ENCODE results near the gene SHISAL1.

SHISAL1 gene

DNA sequence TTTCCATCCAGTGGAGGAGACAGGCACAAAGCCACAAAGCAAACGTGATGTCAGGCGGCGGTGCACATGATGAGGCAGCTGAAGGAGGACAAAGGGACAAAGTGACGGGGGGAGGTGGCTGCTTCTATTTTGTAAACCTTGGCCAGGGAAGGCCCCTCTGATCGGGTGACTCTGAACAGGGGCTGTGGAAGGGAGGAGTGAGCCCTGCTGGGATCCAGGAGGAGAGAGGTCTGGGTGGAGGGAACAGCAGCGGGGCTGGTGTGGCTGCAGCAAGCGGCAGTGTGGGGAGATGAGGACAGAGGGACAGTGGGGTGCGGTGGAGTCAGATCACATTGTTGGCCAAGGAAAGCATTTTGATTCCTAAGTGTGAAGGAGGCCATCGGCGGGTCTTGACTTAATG lies 36.7 kb downstream of the SHISAL1 start:
- no peak for DNase-seq

DNA sequence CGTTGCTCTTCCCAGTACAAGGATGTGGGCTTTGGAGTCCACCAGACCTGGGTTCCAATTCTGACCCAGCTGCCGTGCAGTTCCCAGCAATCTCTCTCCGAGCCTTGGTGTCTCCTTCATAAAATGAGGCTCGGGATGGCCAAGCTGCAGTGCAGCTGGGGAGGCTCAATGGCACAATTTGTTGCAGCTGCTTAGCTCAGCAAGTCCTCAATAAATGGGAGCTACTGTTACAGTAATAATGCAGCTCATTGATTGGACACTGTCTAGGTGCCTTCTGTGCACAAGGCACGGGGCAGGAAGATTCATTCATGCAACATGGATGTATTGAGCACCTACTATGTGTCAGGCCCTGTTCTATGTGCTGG lies 37.1 kb downstream of the SHISAL1 start:
- no peak for DNase-seq

DNA sequence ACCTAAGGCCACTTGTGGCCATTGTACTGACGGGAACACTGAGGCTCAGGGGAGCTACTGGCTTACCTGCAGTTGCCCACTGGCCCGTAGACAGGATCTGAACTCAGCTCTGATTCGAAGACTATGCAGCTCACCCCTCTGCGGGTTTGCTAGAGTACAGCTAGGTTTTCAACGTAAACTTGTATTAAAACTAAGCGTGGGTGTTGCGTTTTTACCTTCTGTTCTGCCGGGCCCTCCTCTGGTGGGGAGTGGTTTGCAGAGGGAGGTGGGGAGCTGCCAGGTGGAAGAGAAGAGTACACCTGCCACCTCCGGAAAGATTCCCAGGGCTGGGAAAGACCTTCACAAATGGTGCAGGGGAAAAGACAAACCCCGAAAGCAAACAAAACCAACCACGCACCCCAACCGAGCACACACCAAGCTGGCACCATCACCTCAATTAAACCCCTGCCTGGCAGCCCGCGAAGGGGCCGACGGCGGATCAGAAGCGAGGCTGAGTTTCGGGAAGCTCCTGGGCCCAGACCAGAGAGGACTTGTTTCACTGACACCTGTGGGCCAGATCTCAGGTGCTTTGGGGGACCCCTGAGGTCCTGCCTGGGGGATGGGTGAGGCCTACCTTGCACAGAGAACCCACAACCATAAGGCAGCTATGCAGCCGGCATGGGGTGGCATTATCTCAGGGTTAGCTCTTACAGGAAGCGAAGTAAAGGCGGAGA lies 37.7 kb downstream of the SHISAL1 start:
- DNase-seq: no peak

DNA sequence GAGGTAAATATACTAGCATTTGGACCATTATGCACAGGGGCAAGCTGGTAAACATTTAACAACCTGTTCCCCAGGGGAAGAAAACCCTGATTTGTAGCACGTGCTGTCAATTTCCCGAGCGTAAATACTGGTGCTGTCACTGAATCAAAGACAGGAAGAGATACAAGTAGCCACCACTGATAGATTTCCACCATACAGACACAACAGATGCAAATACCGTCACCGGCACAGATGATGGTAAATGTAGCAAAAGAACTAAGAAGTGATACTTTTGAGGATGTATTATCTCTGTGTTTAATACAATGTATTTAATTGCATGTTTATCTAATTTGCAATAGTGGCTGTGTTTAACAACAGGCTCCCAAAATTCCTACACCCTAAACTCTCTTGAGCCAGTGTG lies 39.6 kb downstream of the SHISAL1 start:
- no peak for DNase-seq

DNA sequence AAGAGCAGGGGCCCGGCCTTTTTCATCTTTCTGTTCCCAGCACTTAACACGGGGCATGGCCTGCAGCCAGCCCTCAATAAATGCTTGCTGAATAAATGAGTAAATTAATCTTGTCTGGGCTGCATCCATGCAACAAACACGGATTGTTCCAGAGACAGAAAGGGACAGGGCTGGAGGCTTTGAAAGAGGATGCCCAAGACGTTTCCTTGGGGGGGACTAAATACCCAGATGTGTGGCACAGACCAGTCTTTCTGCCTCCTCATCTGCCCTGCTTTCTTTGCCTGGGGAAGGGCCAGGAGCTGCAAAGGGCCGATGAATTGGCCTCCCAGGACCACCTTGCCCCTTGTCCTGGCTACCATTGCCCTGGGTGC lies 40.4 kb downstream of the SHISAL1 start:
- DNase-seq: no peak

DNA sequence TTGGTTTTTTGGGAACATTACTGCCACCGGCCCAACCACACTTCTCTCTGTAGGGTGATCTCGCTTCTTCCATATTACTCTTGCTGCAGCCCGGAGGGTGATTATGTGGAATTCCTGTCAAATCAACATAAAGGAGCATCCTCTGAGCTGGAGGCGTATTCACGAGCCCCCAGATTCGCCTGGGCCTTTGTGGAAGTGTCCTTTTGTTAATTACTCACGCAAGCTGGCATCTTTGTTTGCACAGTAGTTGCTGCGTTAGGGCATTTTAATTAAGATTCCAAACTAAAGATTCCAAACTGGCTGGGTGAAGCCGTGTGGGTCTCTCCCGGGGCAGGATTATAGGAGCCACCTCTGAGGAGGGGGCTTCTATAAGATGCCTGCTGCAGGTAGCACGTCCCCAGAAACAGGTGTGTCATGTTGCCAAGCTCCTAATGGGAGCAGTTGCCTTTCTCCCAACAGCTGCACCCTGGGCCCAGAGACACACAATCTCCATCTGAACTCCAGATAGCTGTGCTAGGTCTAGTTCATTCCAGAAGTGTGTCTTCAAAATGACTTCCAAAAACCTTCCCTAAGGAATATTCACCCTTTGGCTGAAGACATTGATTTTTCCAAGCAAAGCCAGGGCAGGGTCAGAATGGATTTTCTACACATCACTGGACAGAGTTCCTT lies 40.9 kb downstream of the SHISAL1 start:
- no peak for DNase-seq

DNA sequence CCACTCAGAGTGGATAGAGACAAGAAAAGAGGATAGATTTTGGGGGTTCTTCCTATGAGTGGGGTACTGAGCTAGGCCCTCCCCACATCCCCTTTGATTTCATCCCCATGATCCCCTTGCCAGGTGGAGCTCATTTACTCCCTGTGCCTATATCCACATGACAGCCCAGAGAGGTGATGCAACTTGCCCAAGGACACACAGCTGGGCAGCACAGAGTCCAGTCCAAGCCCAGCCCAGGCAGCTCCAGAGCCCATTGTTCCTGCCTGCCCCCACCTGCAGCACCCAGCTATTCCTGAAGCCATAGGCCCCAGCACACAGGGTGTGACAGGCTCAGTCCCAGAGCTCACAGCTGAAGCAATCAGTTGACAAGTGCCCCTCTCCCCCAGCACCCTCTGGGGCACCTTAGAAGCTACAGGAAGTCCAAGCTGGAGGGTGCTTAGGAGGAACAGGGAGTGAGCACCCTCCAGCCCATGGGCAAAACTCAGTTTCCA lies 41.7 kb downstream of the SHISAL1 start:
- DNase-seq: no peak

DNA sequence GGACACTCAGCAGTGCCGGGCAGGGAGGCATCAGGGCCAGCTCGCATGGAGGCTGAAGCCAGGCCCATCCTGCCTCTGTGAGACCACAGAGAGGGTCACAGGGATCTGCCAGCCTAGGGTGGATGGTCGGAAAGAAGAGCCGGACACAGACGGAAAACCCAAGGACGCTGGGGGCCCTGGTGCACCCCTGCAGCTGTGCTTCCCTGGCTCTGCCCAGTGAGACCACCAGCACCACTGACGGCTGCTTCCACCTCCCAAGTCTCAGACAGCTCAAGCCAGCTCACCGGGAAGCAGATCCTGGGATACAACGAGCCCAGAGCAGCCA lies 42.2 kb downstream of the SHISAL1 start:
- no peak for DNase-seq

DNA sequence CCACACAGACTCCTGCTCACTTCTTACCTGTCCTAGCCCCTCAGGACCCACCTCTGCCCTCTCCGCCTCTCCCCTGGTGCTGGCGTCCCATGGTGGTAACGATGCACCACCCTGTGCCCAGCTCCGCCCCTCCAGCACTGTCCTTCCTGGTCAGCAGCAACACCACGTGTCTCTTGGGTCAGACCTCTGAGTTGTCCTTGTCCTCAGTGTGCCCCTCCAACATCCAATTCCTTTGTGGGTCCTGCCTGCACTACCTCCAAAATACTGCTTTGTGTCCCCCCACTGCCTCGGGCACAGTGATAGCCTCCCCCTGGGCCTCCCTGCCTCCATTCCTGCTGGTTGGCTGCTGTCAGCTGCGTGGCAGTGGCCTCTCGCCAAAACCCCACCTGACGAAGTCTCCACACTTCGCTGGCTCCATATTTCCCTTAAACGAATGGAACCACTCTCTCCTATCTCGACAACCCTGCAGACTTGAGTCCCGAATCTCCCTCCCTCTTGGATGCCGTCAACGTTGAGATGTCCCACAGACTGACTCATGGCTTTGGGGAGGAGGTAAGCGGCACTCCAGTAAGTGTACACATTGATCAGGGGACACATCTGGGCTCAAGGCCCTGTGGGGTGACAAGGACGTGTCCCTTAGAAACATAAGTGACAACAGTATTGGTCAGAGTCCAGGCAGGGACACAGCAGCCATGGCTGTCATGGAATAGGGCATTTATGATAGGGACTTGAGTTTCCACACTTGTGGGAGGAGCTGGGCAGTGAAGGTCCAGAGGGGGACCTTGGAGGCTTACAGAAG lies 42.8 kb downstream of the SHISAL1 start:
- no peak for DNase-seq

DNA sequence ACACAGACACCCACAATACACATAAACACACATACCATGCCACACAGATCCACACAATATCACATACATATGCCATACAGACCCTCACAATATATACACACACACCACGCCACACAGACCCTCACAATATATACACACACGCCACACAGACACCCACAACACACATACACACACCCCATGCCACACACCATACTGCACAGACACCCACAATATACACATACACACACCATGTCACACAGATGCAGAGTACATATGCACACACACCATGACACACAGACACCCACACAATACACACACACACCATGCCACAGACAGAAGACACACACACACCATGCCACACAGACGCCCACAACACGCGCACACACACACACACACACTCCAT lies 43.6 kb downstream of the SHISAL1 start:
- no peak for DNase-seq

DNA sequence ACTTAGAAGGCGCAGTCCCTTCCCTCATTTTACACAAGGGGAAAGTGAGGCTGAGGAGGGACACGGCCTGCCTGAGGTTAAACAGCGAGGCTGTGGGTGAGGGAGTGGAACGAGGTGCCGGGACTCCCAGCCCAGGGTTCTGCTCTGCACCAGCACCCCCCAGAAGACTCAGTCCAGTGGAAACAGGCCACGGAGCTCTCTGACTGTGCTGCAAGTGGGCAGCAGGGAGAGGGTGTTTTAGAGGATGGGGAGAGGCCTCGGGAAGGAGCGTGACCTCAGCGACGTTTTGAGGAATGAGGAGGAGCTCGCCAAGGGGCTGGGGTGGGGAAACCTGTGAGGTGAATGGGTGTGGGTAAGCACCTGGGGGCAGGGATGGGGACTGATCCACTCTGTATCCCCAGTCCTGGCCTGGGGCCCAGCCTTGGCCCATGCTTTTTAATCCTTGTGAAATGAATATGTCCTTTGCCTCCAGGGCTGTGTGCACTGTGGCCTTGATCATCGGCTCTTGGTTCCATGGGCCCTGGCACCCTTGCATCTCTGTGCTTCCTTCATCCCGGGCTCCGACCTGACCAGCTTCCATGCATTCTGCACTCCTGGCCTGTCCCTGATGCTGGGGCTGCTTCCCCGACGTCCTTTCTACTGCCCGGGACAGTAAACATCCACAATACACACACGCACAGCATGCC lies 44.2 kb downstream of the SHISAL1 start:
- no peak for DNase-seq

DNA sequence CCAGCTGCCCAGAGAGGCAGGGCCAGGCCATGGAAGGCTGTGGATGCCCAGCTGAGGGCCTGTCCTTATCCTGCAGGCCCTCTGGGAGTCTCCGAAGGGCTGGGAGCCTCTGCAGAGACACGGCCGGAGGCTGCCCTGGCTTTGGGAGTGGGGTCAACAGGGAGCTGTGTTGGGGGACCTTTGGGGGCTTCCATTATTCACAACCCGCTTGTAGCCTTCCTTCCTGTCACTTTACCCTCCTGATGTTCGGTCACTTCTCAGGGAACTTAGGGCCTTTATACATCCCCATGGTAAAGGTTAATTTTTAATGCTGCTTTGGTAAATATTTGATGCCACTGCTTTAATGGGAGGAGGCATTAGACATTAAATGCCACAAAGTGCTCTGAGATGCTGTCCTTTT lies 44.9 kb downstream of the SHISAL1 start:
- no peak for DNase-seq

DNA sequence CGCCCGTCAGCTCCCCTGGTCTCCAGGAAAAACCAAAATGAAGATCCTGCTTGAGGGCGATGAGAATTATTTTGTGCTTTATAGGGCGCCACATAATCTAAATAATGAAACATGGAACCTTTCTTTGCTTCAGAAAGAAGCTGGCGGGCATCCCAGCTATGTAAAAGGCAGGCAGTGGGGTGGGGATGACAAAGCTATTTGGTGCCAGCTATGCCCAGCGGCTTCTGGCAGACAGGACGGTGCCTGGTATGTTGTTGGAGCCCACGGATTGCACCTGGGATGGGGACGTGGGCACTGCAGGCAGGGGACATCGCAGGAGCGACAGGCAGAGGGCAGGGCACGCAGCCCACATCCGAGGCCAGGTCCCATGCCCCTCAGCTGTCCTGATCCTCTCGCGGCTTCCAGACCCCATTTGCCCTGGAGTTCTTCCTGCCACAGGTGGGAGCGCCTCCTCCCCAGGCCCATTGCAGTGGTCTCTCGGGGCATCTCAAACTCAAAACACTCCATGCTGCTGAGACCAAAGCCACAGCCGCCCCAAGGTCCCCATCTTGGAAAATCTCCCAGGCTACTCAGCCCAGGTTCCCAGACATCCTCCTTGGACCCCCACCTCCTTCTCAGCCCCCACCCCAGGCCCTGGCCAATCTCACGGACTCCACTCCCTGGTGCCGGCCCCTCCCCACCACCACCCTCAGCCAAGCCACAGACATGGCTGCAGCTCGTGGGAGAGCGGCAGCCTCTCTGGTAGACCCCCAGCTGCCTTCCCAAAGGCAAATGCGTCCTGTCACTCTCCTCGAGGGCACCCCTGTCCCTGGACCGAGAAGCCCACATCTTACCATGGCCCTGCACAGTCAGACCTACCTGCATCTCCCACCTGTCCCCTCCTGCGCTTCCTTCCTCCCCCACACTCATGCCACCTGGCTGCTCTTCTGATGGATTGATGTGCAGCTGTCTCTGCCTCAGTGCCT lies 45.7 kb downstream of the SHISAL1 start:
- DNase-seq: no peak

DNA sequence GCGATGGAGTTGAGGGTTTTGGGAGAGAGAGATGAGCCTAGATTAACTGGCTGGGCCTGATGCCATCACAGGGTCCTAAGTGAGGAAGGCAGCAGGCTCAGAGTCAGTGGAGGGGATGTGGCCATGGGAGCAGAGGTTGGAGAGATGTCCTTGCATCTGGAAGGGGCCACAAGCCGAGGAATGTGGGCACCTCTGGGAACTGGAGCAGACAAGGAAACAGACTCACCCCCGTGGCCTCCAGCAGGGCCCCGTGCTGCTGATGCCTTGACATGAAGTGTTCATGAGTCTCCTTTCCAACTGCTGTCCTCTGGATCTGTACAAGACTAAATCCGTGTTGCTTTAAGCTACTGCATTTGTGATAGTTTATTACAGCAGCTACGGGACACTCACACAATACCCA lies 49.2 kb downstream of the SHISAL1 start:
- no peak for DNase-seq

DNA sequence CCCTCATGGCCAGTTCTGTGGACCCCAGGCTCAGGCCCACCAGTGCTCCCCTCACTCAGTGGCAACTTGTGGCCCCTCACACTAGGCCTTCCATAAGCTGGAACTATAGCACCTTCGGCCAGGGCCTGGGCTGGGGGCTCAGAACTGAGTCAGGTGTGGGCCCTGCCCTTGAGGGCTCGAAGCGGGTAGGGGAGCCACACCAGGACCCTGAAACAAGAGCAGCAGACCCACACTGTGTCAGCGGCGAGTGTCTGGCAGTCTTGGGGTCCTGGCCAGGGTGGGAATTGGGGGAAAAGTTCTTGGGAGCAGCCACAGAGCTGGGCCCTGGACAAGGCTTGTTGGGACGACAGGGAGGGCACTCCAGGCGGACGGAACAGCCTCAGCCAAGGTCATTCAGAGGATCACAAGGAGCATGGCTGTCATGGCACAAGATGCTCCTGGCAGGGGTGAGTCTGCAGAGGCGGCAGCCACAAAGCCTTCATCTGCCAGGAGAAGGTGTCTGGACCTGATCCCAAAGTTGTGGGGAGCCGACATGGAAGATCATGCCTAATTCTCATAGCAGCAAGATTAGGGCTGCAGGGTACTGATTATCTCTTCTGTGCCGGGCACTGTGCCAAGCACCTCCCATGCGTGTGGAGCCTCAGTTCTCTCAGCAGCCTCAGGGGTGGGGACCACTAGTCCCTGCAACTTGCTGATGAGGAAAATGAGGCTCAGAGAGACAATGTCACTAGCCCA lies 50.7 kb downstream of the SHISAL1 start:
- no peak for DNase-seq

DNA sequence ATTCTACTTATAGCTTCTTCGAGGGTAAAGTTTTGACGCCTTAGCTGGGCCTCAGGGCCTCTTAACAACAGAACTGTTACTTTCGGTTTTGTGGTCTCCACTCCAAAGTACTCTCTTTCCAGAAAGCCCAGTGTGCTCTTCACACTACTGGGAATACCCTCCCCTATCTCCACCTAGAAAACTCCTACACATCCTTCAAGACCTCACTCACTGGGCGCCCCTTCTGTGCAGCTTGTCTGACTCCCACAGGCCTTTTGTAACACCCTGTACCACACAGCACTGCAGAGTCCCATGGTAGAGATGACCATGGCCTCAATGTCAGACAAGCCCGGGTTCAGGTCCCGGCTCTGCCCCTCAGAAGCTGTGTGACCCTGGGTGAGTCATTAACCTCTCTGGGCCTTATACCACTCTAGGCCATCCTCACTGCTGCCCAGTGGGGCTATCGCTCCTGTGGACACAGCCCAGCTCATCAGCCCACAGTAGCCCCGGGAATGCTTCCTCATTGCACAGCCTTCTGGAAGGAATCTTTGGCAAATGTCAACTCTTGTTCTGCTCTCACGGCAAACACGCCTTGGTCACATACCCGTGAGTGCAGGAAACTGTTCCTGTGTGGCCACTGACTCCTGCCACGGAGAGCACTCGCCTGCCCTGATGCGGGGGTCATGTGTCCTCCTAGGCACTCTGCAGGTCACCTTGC lies 51.4 kb downstream of the SHISAL1 start:
- no peak for DNase-seq

DNA sequence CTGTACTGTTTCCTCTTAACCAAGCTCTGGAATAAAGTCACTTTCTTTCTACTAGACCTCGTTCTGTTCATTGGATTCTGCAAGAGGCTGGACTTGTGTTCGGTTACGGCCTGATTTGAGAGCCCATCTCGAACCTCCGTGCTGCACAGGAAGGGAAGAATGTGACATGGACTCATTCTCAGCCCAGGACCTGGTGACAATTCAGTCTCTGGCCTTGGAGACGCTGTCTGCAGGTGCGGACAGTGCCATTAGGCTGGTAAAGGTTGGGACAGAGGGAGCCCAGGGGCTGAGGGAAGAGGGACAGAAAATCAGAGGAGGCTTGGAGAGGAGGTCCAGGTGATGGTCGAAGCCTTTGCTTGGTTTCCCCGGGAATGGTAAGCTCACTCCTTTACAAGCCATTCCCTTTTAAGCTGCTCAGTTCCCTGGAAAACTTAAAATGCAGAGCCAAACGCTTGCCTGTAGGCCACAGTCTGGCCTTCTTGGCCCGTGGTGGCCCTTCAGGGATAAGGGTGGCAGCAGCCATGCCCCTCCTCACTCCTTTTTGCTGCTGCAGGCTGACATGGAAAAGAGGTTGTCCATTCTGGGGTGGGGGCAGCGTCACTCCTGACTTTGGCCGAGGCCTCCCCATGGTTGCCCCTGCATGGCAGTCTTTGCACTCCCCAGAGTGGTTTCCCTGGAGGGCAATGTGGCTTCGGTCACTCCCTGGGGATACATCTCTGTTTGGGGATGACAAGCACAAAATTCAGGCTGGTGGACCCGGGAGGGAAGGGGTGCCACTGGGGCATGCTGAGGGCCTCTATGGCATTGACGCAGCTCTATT lies 52.3 kb downstream of the SHISAL1 start:
- no peak for DNase-seq

DNA sequence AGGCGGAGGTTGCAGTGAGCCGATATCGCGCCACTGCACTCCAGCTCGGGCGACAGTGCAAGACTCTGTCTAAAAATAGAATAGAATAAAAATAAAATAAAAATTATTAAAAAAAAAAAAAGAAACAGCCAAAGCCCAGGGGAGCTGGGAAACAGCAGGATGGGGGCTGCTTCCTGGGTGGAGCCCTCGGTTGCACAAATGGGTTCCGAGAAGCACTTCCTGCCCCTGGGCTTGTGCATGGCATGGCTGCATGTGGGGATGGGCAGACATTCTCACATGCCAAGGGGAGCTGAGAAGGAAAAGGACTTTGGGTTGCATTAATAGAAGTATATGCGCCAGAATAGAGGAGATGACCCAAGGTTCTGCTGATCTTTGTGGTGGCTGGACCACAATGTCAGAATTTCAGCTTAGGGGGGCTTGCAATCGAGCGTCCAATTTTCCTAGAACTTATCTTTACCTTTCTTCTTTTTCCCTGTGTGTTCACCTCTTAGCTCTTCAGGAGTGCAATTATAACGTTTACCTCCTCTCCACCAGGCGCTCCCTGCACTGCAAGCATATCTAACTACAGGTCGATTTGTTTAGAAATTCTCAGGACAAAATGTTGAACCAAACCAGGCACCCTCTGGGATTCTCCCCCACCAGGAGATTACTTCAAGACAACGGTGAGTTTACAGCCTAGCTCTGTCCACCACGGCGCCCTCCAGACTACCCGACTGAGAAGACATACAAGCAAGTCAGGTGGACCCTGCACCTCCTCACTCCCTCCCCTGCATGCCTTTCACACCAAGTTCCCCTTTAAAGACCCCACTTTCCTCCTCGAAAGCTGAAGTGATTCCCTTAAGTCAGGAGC lies 53.2 kb downstream of the SHISAL1 start:
- no peak for DNase-seq
